Skin epidermis (tissue), 12 donors: ENCODE data around the gene FAM174C.

ENCODE experiments used
- H3K27ac ChIP-seq, 21 experiments: fragments of 200-600 bp; sonication (generic) in 11 of 21; one replicate each; pipeline ENCODE4 v1.5.0; 2020; ENCODE audit warnings: mild to moderate bottlenecking in 3 of 21, inconsistent platforms in 2 of 21, moderate library complexity in 2 of 21
- H3K4me3 ChIP-seq, 7 experiments: fragments of 200-600 bp; sonication (generic) in 2 of 7; one replicate each; pipeline ENCODE4 v1.5.0; 2020; ENCODE audit warnings: inconsistent platforms in 2 of 7, mild to moderate bottlenecking in 2 of 7, moderate library complexity in 1 of 7

FAM174C gene

DNA sequence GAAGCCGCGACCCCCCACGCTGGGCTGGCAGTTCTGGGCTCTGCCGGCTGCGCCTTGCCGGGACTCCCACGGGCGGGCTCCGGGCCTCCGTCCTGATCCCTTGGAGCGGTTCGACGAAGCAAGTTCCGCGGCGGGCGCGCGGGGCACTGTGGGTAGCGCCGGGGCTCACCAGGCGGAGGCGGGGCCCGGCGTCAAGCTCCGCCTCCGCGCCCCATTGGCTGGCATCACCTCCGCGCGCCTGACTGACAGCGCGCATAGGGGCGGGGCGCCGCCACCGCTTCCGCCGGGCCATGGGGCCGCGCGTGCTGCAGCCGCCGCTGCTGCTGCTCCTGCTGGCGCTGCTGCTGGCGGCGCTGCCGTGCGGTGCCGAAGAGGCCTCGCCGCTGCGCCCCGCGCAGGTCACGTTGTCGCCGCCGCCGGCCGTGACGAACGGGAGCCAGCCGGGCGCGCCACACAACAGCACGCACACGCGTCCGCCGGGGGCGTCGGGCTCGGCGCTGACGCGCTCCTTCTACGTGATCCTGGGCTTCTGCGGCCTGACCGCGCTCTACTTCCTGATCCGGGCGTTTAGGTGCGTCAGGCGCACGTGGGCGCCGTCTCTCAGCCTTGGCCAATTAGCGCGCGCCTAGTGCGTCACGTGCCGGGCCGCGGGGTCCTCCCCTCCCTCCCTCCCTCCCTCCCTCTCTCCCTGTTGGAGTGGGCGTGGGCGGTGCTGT is at the start of gene FAM174C:
Gene FAM174C, plus strand, starts transcription at position 271 of the 716 bp plus-strand sequence. Its CDS starts 20 bp downstream, at position 291.
- Histone ChIP-seq H3K4me3 (peak within 1 kb of the TSS; percentile 45 to 72 (median 59)), H3K27ac (peak within 1 kb of the TSS; percentile 69 to 99 (median 96))

- Histone ChIP-seq H3K27ac (no peak overlapping the region), H3K4me3 (no peak overlapping the region)
Observed at GRCh38 chr19:1226227-1226518, 49.2 kb upstream of the FAM174C start.

DNA sequence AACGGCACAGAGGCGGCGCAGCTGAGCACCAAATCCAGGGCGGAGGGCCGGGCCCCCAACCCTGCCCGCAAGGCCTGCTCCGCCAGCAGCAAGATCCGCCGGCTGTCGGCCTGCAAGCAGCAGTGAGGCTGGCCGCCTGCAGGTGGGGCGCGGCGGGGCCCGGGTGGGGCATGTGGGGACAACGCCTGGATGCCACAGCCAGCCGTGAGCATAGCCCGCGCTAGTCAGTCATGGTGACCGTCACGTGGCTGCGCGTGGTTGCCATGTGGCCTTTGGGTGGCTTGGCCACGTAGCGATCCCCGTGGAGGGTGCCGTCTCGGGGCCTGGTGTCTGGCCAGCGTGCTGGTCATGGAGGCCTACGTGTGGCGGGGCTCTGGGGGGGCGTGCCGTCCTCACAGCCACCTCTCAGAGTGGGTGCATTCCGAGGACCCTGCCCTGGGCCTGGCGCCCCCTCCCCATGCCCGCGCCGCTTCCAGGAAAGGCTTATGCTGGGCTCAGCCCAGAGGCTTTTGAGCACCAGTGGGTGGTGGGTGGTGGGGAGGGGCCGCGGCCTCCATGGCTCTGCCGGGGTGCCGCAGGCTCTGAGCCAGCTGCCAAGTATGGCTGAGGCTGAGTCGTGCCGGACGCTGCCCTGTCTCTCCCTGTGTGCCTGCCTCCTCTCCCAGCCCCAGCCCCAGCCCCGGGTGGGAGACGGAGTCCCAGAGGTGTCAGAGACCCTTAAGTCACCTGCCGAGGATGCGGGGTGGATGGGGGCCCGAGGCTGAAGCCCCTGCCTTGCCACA is 48.6 kb upstream of the FAM174C start:
- H3K4me3 ChIP-seq = no peak overlapping the region

DNA sequence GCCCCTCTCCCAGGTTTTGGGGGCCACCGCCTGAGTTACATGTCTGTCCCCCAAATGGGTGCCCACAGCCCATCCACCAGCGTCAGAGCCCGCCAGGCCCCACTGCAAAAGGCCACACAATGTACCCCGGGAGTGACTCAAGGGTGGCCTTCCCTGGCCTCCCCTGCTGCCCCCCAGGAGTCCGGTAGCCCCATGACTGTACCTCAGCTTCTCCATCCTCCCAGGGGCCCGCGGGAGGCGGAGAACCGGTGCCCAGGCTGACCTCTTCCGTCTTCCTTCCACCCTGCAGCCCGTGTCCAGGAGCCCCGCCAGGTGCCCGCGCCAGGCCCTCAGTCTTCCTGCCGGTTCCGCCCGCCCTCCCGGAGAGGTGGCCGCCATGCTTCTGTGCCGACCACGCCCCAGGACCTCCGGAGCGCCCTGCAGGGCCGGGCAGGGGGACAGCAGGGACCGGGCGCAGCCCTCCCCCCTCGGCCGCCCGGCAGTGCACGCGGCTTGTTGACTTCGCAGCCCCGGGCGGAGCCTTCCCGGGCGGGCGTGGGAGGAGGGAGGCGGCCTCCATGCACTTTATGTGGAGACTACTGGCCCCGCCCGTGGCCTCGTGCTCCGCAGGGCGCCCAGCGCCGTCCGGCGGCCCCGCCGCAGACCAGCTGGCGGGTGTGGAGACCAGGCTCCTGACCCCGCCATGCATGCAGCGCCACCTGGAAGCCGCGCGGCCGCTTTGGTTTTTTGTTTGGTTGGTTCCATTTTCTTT is 47.9 kb upstream of the FAM174C start:
- Histone ChIP-seq H3K27ac (peak overlapping the region in 1 of 21 experiments; percentile 17), H3K4me3 (no peak overlapping the region)

More for the DNA sequence above, 48.6 kb upstream of the FAM174C start:
- peak overlapping the region in 1 of 21 experiments; percentile 17 for H3K27ac ChIP-seq

- no peak overlapping the region for H3K4me3 ChIP-seq
- H3K27ac ChIP-seq = no peak overlapping the region
Observed at GRCh38 chr19:1228161-1228957, 47.0 kb upstream of the FAM174C start.

GRCh38 chr19:1229056-1229923 is 46.0 kb upstream of the FAM174C start:
- H3K4me3 ChIP-seq = no peak overlapping the region
- no peak overlapping the region for H3K27ac ChIP-seq

- Histone ChIP-seq H3K4me3 (no peak overlapping the region), H3K27ac (no peak overlapping the region)
Observed at GRCh38 chr19:1229924-1230782, 45.2 kb upstream of the FAM174C start.

DNA sequence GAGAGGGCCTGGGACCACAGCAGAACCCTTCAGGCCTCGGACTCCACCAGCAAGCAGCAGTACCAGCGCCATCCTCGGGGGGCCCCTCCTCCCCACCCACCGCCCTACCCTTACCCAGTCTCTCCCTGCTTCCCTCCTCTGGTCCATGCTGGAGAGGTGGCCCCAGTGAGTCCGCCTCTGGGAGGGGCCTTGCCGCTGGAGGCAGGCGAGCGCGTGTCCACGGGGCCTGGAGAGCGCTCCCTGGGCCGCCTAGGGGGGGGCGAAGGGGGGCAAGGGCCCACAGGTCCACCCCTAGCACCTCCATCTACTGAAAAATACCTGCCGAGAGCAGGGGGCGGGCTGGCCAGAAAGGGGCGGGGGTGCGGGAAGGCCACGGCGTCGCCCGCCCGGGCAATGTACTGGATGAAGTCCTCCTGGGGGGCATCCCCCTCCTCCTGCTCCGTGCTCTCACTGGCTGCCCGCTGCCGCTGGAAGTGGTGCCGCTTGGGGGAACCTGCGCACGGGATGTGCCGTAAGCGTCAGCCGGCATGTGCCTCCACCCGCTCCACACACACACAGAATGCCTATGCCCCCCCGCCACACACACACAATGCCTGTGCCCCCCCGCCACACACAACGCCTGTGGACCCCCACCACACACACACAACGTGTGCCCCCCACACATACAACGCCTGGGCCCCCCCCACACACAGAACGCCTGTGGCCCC is 44.4 kb upstream of the FAM174C start:
- Histone ChIP-seq H3K4me3 (no peak overlapping the region), H3K27ac (no peak overlapping the region)

DNA sequence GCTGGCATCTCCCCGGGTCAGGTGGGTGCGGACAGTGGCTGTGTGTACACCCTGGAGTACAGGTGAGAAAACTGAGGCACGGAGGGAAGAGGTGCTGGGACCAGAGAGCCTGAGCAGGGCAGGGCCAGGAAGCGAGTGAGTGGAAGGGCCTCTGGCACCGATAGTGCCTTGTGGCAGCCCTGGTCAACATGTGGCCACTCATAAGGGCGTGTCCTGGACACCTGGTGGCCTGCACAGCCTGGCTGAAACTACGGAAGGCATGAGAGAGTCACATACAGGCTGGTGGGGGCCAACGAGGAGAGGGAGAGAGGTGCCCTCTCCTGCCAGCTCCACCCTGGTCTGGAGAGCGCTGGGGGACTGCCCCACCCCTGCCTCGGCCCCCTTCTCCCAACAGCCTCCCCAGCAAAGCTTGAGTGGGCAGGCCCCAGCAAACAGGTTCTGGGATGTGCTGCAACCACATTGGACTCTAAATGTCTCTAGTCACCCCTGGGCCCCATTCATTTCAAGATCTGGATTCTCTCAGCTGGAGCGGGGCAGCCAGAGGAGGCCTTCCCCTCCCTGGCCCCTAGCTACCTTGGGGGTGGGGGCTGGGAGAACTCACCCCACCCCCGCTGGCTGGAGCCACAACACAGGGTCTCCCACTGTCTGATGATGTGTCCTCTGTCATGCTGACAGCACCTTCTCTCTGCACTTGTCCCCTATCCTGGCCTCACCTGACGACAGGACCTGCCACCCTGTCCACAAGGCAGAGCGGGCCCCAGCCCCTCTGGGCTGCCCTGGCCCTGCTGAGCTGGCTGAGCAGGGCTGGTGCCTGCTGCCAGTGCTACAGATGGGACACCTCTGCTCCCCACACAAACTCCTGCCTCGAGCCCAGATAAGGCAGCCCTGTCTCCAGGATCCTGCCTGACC is 43.3 kb upstream of the FAM174C start:
- Histone ChIP-seq H3K4me3 (no peak overlapping the region), H3K27ac (peak overlapping the region in 6 of 21 experiments; percentile 4 to 56 (median 34))

DNA sequence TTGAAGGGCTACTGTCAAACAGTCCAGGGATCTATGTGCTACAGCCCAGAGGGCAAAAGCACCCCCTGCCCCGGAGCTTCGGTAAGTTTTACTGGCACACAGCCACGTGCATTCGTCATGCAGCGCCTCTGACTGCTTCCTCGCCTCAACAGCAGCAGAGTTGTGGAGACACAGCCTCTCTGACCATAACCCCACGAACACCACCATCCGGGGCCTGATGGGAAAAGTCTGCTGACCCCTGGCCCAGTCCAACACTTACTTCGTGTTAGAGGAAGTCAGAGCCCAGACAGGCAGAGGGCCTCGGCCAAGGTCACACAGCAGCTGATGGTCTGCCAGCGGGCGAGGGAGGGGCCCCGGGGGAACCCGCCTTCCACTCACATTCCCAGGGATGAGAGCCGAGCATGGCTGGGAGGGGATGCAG is 42.7 kb upstream of the FAM174C start:
- H3K27ac ChIP-seq = peak overlapping the region in 6 of 21 experiments; percentile 4 to 56 (median 34)
- H3K4me3 ChIP-seq = no peak overlapping the region

- Histone ChIP-seq H3K4me3 (no peak overlapping the region), H3K27ac (peak overlapping the region in 2 of 21 experiments; percentile 45 to 56)
Observed at GRCh38 chr19:1233115-1233667, 42.1 kb upstream of the FAM174C start.

- no peak overlapping the region for H3K27ac ChIP-seq
- H3K4me3 ChIP-seq = no peak overlapping the region
Observed at GRCh38 chr19:1234051-1234954, 41.0 kb upstream of the FAM174C start.

DNA sequence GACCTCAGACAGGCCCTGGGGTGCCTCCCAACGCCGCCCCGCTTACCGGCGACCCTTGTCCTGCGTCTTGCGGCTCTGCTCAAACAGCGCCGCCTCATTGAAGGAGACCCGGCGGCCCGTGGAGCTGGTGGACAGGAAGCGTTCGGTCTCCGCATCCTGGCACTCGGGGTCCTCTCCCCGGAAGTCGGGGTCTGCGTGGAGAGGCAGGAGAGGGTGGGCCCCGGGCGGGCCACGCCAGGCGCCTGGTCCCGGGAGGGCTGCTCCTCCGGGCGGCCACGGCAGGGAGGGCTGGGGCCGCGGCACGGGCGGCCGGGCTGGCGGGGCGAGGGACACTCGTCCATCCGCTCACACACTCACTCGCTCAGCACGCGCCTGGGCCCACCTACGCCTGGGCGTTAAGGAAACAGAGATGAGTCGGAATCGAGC is 40.4 kb upstream of the FAM174C start:
- no peak overlapping the region for H3K27ac ChIP-seq
- H3K4me3 ChIP-seq = no peak overlapping the region

DNA sequence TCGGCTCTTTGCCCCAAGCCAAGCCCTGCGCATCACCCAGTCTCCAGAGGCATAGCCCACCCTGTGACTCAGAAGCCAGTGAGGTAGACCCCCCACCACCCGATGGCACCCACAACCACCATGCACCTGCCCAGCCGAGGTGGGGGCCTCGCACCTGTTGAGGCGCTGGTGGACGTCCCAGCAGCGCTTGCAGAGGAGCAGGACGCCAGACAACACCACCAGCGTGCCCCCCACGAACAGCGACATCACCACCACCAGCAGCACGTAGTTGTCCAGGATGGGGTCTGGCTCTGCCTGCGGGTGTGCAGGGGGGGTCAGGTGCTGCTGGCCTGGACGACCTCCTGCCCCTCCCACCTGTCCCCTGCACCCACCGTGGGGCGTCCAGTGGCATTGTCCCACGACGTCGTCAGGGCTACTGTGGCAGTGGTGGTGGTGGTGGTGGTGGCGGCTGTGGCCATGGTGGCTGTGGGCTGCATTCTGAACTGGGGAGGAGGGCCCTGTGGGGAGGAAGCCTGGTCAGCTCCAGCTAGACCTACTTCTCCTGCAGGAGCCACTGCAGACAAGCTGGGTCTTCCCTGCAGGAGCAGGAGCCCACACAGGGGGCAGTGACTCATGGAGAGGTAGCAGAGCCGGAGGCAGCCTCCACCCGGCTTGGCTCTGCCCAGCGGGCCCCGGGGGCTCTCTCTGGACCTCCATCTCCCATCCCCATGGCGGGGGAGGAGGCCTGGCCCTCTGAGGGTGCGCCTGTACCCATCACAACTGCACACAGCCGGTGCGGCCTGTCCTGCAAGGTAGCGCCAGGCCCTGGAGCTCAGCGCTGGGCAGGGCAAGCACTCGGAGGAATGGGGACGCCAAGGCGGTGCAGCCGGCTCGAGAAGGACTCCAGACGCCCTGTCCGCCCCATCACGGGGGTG is 39.4 kb upstream of the FAM174C start:
- Histone ChIP-seq H3K4me3 (peak overlapping the region in 4 of 7 experiments; percentile 3 to 54 (median 28)), H3K27ac (peak overlapping the region in 5 of 21 experiments; percentile 9 to 50 (median 13))
